ENCODE results near the gene SLC6A6.

DNA sequence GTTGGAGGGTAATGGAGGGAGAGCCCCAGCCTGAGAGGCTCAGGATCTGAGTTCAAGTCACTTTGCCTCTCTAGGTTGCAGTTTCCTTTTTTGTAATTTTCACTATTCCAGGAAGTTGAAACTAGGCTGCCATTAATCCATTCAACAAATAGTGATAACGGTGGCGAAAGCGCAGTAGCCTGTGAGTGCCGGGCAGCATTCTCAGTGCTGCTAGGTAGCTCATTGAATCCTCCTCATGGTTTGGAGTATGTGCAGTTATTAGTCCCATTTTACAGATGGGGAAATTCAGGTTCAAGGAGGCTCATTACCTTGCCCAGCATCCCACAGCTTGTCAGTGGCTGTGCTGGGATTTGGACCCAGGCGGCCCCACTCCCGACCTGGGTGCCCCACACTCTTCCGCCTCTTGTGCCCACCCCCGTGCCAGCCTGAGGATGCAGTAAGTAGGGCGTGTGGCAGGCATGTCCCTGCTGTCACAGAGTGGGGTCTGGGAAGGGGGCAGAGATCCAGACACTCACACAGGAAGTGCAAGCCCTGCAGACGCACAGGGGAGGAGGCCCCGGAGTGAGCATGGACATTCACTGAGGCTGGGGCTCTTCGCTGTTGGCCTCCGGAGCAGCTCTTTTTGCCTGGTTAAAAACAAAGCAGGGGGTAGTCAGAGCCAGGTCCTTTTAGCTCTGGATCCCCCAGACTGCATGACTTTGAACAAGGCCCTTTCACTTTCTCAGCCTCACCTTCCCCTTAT is 58.8 kb downstream of the SLC6A6 start:
- TF ChIP-seq BMI1 (IDR thresholded peaks at IDR 0.05; ENCODE audit: borderline replicate concordance) (no peak), FOXM1 (IDR thresholded peaks at IDR 0.05; ENCODE audit: low read depth, low read length) (no peak), POLR2AphosphoS5 (IDR thresholded peaks at IDR 0.05; ENCODE audit: low read length) (no peak), EZH2 (IDR thresholded peaks at IDR 0.05; ENCODE audit: borderline replicate concordance, control insufficient read depth, low read depth, low read length) (no peak), SIN3A (IDR thresholded peaks at IDR 0.05; ENCODE audit: low read depth, low read length) (no peak), TAF1 (IDR thresholded peaks at IDR 0.05; ENCODE audit: borderline replicate concordance, low read depth, low read length) (no peak)
- TF ChIP-seq, protein P1, sequence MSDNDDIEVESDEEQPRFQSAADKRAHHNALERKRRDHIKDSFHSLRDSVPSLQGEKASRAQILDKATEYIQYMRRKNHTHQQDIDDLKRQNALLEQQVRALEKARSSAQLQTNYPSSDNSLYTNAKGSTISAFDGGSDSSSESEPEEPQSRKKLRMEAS (IDR thresholded peaks at IDR 0.05; ENCODE audit: low read depth, low read length), result no peak
- TF ChIP-seq, protein P2, sequence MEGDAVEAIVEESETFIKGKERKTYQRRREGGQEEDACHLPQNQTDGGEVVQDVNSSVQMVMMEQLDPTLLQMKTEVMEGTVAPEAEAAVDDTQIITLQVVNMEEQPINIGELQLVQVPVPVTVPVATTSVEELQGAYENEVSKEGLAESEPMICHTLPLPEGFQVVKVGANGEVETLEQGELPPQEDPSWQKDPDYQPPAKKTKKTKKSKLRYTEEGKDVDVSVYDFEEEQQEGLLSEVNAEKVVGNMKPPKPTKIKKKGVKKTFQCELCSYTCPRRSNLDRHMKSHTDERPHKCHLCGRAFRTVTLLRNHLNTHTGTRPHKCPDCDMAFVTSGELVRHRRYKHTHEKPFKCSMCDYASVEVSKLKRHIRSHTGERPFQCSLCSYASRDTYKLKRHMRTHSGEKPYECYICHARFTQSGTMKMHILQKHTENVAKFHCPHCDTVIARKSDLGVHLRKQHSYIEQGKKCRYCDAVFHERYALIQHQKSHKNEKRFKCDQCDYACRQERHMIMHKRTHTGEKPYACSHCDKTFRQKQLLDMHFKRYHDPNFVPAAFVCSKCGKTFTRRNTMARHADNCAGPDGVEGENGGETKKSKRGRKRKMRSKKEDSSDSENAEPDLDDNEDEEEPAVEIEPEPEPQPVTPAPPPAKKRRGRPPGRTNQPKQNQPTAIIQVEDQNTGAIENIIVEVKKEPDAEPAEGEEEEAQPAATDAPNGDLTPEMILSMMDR (IDR thresholded peaks at IDR 0.05 in 2 of 3, conservative IDR thresholded peaks at IDR 0.05 in 1 of 3; ENCODE audit: control insufficient read depth in 2 of 3, extremely low read depth in 1 of 3, insufficient read depth in 1 of 3, low read depth in 3 of 3, low read length in 3 of 3), result no peak

All from GM12878 (cell line).